K562 (cell line): ENCODE data around the gene BLOC1S4. TPM values are rescaled to one million over a fixed set of nuclear protein-coding genes. Genes with fewer than 3 reads are reported as not detected.

ENCODE experiments used
- BACH1 ChIP-seq: fragments of 200-800 bp; sonication (Bioruptor generic); IDR thresholded peaks from 2 replicates; pipeline ENCODE4 v1.6.1; 2016; ENCODE audit warnings: missing genetic modification characterization, missing compliant biosample characterization
- E2F6 ChIP-seq, 2 experiments: IDR thresholded peaks; 2 replicates each; pipeline ENCODE4 v1.6.1; 2011; ENCODE audit warnings: borderline replicate concordance in 1 of 2, control low read depth in 1 of 2, low read depth in 1 of 2, low read length in 1 of 2, mild to moderate bottlenecking in 1 of 2, mixed read lengths in 1 of 2, moderate library complexity in 1 of 2; ENCODE audit not compliant: insufficient read depth in 1 of 2, insufficient read length in 1 of 2, poor library complexity in 1 of 2, severe bottlenecking in 1 of 2; ENCODE audit errors: extremely low read depth in 1 of 2
- KLF1 ChIP-seq: fragments of 450-650 bp; IDR thresholded peaks from 2 replicates; pipeline ENCODE4 v1.6.1; 2016; ENCODE audit warnings: missing genetic modification characterization, missing compliant biosample characterization
- MEIS2 ChIP-seq: fragments of 450-650 bp; IDR thresholded peaks from 2 replicates; pipeline ENCODE4 v1.6.1; 2014; ENCODE audit warnings: mild to moderate bottlenecking; ENCODE audit not compliant: partially characterized antibody
- MGA ChIP-seq: fragments of 450-650 bp; IDR thresholded peaks from 2 replicates; pipeline ENCODE4 v1.6.1; 2016; ENCODE audit warnings: mild to moderate bottlenecking, moderate library complexity
- NCOA4 ChIP-seq: fragments of 450-650 bp; IDR thresholded peaks from 2 replicates; pipeline ENCODE4 v1.6.1; 2018; ENCODE audit warnings: mild to moderate bottlenecking; ENCODE audit not compliant: partially characterized antibody
- ZNF398 ChIP-seq: fragments of 250-450 bp; sonication (Bioruptor Pico); IDR thresholded peaks from 2 replicates; pipeline ENCODE4 v1.8.0; 2021; ENCODE audit warnings: moderate library complexity, mild to moderate bottlenecking, inconsistent platforms
- polyA plus RNA-seq, 8 experiments: library from polyadenylated mRNA; depleted of rRNA in 4 of 8; stranded (reverse) in 5 of 8; unstranded in 3 of 8; fragments of >200 nt; fragmentation: Nextera tagmentation in 2 of 8; fragmentation: Illumina TruSeq in 1 of 8; extraction: Ambion mirVana in 2 of 8; extraction: Trizol in 1 of 8; gene quantifications; 2 replicates each; pipeline versions ENCODE4 v1.2.1 to v1.2.3, GENCODE V29; 2011 to 2014; ENCODE audit warnings: inconsistent platforms in 1 of 8, missing spikeins in 1 of 8
- total RNA-seq, 7 experiments: library from RNA; depleted of rRNA in 6 of 7; stranded (reverse); fragments of >200 nt in 6 of 7; fragmentation: Illumina TruSeq in 2 of 7; extraction: Trizol in 2 of 7; gene quantifications; 2 replicates each; pipeline versions ENCODE4 v1.2.1 to v1.2.3, GENCODE V29; 2011 to 2021; ENCODE audit warnings: low replicate concordance in 1 of 7

BLOC1S4 gene
- total and polyA plus RNA-seq, 9 of the 15 experiments (the other 6 are each of a cell fraction or from before 2014, with no cell fraction given), result 3.1 to 31.6 (median 11.2) TPM

- TF ChIP-seq MGA, result peak; percentile 97
- no peak for TF ChIP-seq KLF1
- TF ChIP-seq ZNF398, result no peak
- TF ChIP-seq E2F6 (IDR thresholded peaks at IDR 0.05; ENCODE audit: borderline replicate concordance in 1 of 2, extremely low read depth in 1 of 2, insufficient read depth in 1 of 2, insufficient read length in 1 of 2, low read depth in 1 of 2, low read length in 1 of 2, poor library complexity in 1 of 2, severe bottlenecking in 1 of 2), result peak; percentile 77 to 79
- TF ChIP-seq NCOA4, result no peak
- TF ChIP-seq BACH1 (tag), result no peak
- TF ChIP-seq MEIS2, result peak; percentile 89
Measured at GRCh38 chr4:6709230-6710114, 6.5 kb upstream of the BLOC1S4 start, which contains the start of gene MRFAP1L1 (continued).
